ENCODE data around the gene ATP11A. TPM values are rescaled to one million over a fixed set of nuclear protein-coding genes. Genes with fewer than 3 reads are reported as not detected.
A peak's percentile ranks its signal among the peaks of the same experiment; 100 is the strongest.

ATP11A gene
- total RNA-seq, 1 experiment from 2014 or later, result 232 TPM

DNA sequence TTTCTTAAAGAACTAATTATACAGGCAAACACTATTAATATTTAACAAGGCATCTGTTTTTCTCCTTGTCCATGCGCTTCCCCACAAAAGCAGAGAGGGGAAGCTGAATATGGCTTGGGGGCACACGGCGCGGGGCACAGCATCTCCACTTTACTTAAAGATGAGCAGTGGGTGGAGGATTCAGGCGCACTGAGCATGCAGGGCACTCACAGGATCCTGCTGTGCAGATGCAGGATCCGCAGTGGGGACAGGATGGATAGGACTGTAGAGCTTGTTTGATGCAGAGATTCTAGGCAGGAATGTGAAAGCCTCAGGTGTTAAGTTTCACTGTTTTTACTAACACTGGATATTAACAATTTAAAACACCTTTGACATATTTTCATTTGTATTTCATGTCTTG is 43.3 kb downstream of the ATP11A start:
- ChIA-PET CTCF (no interaction called here), POLR2A (no interaction called here)
- Mint-ChIP-seq H3K36me3 (ENCODE audit: insufficient read depth, unreplicated experiment) (peaks cover 33% of the 10 kb centered on the region), H3K4me3 (ENCODE audit: unreplicated experiment) (no peak overlapping the region), H3K4me1 (ENCODE audit: low read depth, unreplicated experiment) (peaks cover 42% of the 10 kb centered on the region), H3K9me3 (ENCODE audit: unreplicated experiment) (no peaks in the 10 kb centered on the region), H3K27me3 (ENCODE audit: insufficient read depth, unreplicated experiment) (no peaks in the 10 kb centered on the region), H3K27ac (ENCODE audit: unreplicated experiment) (no peak overlapping the region)
- no peaks in the 10 kb centered on the region for H3K27me3 ChIP-seq (replicated peaks; ENCODE audit: control insufficient read depth, insufficient read depth, low read length)
- H3K36me3 ChIP-seq (ENCODE audit: control insufficient read depth, insufficient read depth, low read length), result no peaks in the 10 kb centered on the region; the same call in none of the 2 replicates
- BruUV-seq (replicated peaks), result no TSS peak
- no peak overlapping the region for H3K4me3 ChIP-seq (ENCODE audit: low read depth, low read length)
- TF ChIP-seq, protein P1, sequence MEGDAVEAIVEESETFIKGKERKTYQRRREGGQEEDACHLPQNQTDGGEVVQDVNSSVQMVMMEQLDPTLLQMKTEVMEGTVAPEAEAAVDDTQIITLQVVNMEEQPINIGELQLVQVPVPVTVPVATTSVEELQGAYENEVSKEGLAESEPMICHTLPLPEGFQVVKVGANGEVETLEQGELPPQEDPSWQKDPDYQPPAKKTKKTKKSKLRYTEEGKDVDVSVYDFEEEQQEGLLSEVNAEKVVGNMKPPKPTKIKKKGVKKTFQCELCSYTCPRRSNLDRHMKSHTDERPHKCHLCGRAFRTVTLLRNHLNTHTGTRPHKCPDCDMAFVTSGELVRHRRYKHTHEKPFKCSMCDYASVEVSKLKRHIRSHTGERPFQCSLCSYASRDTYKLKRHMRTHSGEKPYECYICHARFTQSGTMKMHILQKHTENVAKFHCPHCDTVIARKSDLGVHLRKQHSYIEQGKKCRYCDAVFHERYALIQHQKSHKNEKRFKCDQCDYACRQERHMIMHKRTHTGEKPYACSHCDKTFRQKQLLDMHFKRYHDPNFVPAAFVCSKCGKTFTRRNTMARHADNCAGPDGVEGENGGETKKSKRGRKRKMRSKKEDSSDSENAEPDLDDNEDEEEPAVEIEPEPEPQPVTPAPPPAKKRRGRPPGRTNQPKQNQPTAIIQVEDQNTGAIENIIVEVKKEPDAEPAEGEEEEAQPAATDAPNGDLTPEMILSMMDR (IDR thresholded peaks at IDR 0.05; ENCODE audit: insufficient read depth in 1 of 2, low read depth in 1 of 2, low read length in 1 of 2, severe bottlenecking in 1 of 2, unreplicated experiment in 1 of 2), result no peak
- intact Hi-C loops (cut with micrococcal nuclease; ENCODE audit: unreplicated experiment), result no loop called here
- no peaks in the 10 kb centered on the region for H3K9me3 ChIP-seq
- DNase-seq, result no peak
- peaks cover 22% of the 10 kb centered on the region for H3K4me1 ChIP-seq

DNA sequence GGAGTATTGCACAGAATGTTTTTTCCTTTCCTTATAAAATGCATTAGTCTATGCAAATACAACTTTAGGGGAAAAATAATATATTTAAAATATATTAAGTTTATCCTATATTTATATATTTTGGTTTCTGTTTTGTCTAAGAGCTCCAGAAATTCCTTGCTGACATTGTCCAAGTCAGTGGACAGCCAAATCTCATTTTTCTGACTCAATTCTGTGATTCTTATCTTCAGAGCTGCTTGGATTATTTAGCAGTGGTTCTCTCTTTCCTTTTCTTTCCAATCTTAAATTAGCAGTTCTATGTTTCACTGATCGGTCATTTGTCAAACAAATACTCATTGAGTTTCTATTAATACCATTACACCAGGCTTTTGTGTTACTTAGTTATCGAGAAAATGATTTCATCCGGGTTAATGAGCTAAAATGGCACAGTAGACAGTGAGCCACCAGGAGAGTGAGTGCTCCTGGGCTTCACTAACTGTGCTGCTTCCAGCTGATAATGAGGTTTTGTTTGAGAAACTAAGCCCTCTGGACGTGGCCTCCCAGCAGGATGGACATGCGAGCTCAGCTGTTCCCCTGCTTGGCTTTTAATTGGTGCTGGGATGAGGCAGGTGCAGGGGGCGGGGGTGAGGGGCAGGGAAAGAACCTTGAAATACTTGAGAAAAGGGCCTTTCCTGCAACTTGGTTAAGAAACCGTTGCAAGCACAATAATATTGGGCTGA is 44.0 kb downstream of the ATP11A start:
- Histone ChIP-seq H3K36me3 (ENCODE audit: control insufficient read depth, insufficient read depth, low read length) (no peaks in the 10 kb centered on the region; the same call in none of the 2 replicates), H3K4me3 (ENCODE audit: low read depth, low read length) (no peak overlapping the region), H3K9me3 (no peaks in the 10 kb centered on the region), H3K4me1 (peaks cover 22% of the 10 kb centered on the region), H3K27me3 (replicated peaks; ENCODE audit: control insufficient read depth, insufficient read depth, low read length) (no peaks in the 10 kb centered on the region)
- ChIA-PET POLR2A (interaction anchor here (0.6 to 1.1 kb wide), 2 partner anchors 8 to 23 kb away, joined by 3 to 7 read pairs; no protein-coding TSS in a partner anchor), CTCF (no interaction called here)
- Mint-ChIP-seq H3K36me3 (ENCODE audit: insufficient read depth, unreplicated experiment) (peaks cover 34% of the 10 kb centered on the region), H3K4me3 (ENCODE audit: unreplicated experiment) (no peak overlapping the region), H3K27me3 (ENCODE audit: insufficient read depth, unreplicated experiment) (no peaks in the 10 kb centered on the region), H3K27ac (ENCODE audit: unreplicated experiment) (no peak overlapping the region), H3K9me3 (ENCODE audit: unreplicated experiment) (no peaks in the 10 kb centered on the region), H3K4me1 (ENCODE audit: low read depth, unreplicated experiment) (peaks cover 39% of the 10 kb centered on the region)
- peak in 1 of 2 experiments; percentile 58 for DNase-seq
- BruUV-seq (replicated peaks), result no TSS peak
- intact Hi-C loops (cut with micrococcal nuclease; ENCODE audit: unreplicated experiment), result no loop called here
- TF ChIP-seq, protein P1 (IDR thresholded peaks at IDR 0.05; ENCODE audit: insufficient read depth in 1 of 2, low read depth in 1 of 2, low read length in 1 of 2, severe bottlenecking in 1 of 2, unreplicated experiment in 1 of 2), result no peak

DNA sequence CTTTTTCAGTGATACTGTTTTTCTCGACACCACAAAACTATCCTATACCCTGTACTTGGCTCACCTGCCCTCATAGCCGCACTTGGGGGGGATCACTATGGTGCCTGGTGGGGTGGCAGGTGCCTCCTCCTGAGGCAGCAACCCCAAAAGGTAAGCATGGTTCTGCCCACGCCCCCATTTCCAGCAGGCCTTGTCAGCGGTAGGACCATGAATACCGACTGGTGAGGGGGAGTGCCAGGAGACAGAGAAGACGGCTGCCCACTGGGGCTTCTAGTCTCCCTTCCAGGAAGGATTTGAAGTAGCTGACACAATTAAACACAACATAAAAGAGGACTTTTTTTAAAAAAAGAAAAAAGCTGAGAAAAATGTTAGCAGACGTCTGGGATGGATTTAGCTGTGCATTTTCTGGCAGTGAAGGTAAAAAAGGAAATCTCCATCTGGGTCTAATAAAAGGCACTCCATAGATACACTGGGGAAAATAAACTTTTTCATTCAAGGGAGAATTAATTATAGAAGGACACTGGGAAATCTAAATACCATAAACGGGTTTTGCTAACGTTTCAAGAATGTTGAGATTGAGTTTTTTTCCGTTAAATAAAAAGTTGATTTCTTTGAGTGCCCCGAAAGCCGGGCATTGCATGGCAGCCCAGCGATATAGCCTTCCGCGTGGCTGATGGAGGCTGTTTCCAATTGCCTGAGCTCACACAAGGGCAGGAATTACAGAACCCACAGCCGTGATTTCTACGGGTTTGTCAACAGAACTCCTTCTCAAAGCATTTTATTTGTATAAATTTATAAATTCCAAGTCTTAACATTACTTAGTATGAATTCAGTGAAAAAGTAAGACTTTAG is 45.1 kb downstream of the ATP11A start:
- TF ChIP-seq, protein P1 (IDR thresholded peaks at IDR 0.05; ENCODE audit: insufficient read depth in 1 of 2, low read depth in 1 of 2, low read length in 1 of 2, severe bottlenecking in 1 of 2, unreplicated experiment in 1 of 2), result no peak
- Histone ChIP-seq H3K27me3 (replicated peaks; ENCODE audit: control insufficient read depth, insufficient read depth, low read length) (no peaks in the 10 kb centered on the region), H3K4me3 (ENCODE audit: low read depth, low read length) (no peak overlapping the region), H3K4me1 (peaks cover 22% of the 10 kb centered on the region), H3K36me3 (ENCODE audit: control insufficient read depth, insufficient read depth, low read length) (no peaks in the 10 kb centered on the region; the same call in none of the 2 replicates), H3K9me3 (no peaks in the 10 kb centered on the region)
- CTCF ChIA-PET, result no interaction called here
- no peak overlapping the region for H3K4me3 Mint-ChIP-seq (ENCODE audit: unreplicated experiment)
- H3K27ac Mint-ChIP-seq (ENCODE audit: unreplicated experiment), result no peak overlapping the region
- no TSS peak for BruUV-seq (replicated peaks)
- POLR2A ChIA-PET, result interaction anchor here (1.1 kb wide), 1 partner anchor 22 kb away, joined by 3 read pairs; no protein-coding TSS in a partner anchor
- no peak for DNase-seq
- H3K4me1 Mint-ChIP-seq (ENCODE audit: low read depth, unreplicated experiment), result peaks cover 33% of the 10 kb centered on the region
- intact Hi-C loops (cut with micrococcal nuclease; ENCODE audit: unreplicated experiment), result no loop called here
- peaks cover 45% of the 10 kb centered on the region for H3K36me3 Mint-ChIP-seq (ENCODE audit: insufficient read depth, unreplicated experiment)
- no peaks in the 10 kb centered on the region for H3K27me3 Mint-ChIP-seq (ENCODE audit: insufficient read depth, unreplicated experiment)
- no peaks in the 10 kb centered on the region for H3K9me3 Mint-ChIP-seq (ENCODE audit: unreplicated experiment)

Measured in Caco-2 (cell line).